ENCODE data around the gene ALDH8A1. TPM values are rescaled to one million over a fixed set of nuclear protein-coding genes. Genes with fewer than 3 reads are reported as not detected.

ALDH8A1 gene
- total RNA-seq, 6 experiments from 2014 or later, result not detected

DNA sequence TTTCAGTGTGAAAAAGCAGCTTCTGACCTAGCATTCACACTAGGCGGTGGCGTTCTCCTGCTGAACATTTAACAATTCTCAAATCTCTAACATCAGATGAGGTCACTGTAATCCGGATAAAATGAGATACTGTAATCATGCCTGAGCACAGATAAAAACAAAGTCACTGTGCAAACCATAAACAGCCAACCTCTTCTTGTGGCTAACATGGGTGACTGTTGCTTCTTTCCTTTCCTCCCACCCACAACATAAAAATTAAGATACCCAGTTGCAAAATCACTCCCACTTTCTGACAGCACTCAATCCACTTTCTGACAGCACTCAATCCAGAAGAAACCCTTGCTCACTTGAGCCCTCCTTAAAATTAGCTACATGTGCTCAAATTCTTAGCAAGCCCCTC lies 11.5 kb upstream of the ALDH8A1 start:
- Mint-ChIP-seq H3K4me1 (ENCODE audit: low read depth) (no peaks in the 10 kb centered on the region; the same call in 1 of the 2 replicates), H3K27me3 (ENCODE audit: insufficient read depth) (no peaks in the 10 kb centered on the region), H3K9me3 (no peaks in the 10 kb centered on the region), H3K36me3 (ENCODE audit: low read depth) (peaks cover 30% of the 10 kb centered on the region), H3K4me3 (no peak overlapping the region), H3K27ac (no peak overlapping the region)
- TF ChIP-seq, protein P1, sequence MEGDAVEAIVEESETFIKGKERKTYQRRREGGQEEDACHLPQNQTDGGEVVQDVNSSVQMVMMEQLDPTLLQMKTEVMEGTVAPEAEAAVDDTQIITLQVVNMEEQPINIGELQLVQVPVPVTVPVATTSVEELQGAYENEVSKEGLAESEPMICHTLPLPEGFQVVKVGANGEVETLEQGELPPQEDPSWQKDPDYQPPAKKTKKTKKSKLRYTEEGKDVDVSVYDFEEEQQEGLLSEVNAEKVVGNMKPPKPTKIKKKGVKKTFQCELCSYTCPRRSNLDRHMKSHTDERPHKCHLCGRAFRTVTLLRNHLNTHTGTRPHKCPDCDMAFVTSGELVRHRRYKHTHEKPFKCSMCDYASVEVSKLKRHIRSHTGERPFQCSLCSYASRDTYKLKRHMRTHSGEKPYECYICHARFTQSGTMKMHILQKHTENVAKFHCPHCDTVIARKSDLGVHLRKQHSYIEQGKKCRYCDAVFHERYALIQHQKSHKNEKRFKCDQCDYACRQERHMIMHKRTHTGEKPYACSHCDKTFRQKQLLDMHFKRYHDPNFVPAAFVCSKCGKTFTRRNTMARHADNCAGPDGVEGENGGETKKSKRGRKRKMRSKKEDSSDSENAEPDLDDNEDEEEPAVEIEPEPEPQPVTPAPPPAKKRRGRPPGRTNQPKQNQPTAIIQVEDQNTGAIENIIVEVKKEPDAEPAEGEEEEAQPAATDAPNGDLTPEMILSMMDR (IDR thresholded peaks at IDR 0.05), result no peak
- no peak for DNase-seq

DNA sequence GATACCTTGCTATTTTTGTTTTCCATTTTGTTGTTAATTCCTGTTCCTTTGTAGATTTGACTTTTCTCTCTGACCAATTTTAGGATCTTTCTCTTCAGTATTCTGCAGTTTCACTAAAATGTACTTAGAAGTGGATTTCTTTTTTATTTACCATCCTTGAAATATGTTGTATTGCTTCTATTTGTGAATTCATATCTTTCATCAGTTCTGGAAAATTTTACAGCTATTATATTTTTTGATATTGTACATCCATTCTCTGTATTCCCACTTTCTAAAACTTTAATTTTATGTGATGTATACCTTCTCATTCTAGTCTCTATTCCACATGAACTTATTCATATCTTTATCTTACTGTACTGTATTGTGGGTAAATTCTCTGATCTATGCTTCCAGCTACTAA lies 9.7 kb upstream of the ALDH8A1 start:
- Mint-ChIP-seq H3K27ac (no peak overlapping the region), H3K4me1 (ENCODE audit: low read depth) (no peaks in the 10 kb centered on the region; the same call in 1 of the 2 replicates), H3K36me3 (ENCODE audit: low read depth) (peaks cover 24% of the 10 kb centered on the region), H3K9me3 (no peaks in the 10 kb centered on the region), H3K4me3 (no peak overlapping the region), H3K27me3 (ENCODE audit: insufficient read depth) (no peaks in the 10 kb centered on the region)
- TF ChIP-seq, protein P1 (IDR thresholded peaks at IDR 0.05), result no peak
- DNase-seq, result no peak

DNA sequence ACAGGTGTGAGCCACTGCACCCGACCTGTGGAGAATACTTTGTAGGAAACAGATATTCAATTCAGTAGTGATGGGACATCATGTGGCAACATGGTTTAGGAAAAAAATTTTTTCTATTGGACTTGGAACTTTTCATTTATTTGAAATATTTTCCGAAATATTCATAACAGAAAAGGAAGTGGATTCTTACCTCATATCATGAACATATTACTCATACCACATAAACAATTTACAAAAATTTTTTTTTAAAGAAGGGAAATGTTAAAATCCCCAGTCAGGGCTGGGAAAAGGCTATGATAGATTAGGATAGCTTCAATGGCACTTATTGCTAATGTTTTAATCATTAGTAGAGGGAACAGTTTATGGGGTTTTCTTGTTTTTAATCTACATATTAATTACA lies 6.8 kb upstream of the ALDH8A1 start:
- no peak for DNase-seq
- Mint-ChIP-seq H3K36me3 (ENCODE audit: low read depth) (peaks cover 23% of the 10 kb centered on the region), H3K4me3 (no peak overlapping the region), H3K9me3 (no peaks in the 10 kb centered on the region), H3K4me1 (ENCODE audit: low read depth) (no peaks in the 10 kb centered on the region; the same call in 1 of the 2 replicates), H3K27ac (no peak overlapping the region), H3K27me3 (ENCODE audit: insufficient read depth) (peaks cover 3% of the 10 kb centered on the region)
- TF ChIP-seq, protein P1 (IDR thresholded peaks at IDR 0.05), result no peak

DNA sequence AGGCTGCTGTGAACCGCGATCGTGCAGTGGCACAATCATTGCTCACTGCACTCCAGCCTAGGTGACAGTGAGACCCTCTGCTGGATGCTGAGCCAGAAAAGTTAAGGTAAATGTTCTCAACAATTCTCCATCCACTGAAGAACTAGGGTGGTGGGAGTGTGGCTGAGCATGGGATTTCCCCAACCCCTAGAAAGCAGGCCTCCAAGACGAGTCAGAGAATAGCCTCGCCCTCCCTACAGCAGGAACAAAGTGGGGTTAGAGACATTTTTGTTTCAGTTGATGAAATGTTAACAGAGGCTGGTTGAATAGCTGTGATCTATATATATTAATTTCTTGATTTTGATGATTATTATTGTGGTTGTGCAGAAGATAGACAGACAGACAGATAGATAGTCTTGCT lies 6.1 kb upstream of the ALDH8A1 start:
- Mint-ChIP-seq H3K4me1 (ENCODE audit: low read depth) (no peaks in the 10 kb centered on the region; the same call in 1 of the 2 replicates), H3K27ac (no peak overlapping the region), H3K36me3 (ENCODE audit: low read depth) (peaks cover 16% of the 10 kb centered on the region), H3K9me3 (no peaks in the 10 kb centered on the region), H3K4me3 (no peak overlapping the region), H3K27me3 (ENCODE audit: insufficient read depth) (peaks cover 3% of the 10 kb centered on the region)
- TF ChIP-seq, protein P1 (IDR thresholded peaks at IDR 0.05), result no peak
- DNase-seq, result no peak

DNA sequence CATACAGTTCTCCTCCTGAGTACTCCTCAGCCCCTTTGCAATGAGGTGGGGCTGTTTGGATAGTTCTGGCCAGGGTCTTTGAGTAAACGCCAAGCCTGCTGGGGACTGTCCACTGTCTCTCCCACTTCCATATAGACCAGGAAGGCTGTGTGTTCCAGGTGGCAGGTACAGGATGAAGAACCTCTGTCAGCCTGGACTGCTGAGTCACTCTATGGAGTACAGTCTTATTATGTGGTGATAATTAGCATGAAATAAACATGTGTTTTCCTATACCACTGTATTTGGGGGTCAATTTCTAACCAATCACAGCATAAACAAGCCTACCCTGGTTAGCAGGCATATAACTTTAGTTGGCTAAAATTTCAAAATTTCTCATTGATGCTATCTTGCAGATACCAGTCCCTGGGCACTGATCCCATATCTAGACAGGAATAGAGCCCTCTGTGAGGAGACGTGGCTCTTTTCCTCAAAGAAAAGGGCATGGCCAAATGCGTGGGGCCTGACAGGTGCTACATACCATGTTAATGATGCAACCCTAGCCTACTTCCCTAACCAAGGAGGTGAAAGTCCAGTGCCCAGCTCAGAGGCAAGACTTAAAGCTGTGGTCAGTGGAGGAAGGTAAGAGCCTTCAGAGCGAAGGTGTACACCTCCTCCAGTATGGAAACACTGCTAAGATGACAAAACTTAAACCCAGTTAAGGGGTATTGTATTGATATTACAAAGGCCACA lies 4.5 kb upstream of the ALDH8A1 start:
- H3K27ac Mint-ChIP-seq, result no peak overlapping the region
- H3K9me3 Mint-ChIP-seq, result no peaks in the 10 kb centered on the region
- peaks cover 3% of the 10 kb centered on the region for H3K27me3 Mint-ChIP-seq (ENCODE audit: insufficient read depth)
- no peak for DNase-seq
- TF ChIP-seq, protein P1 (IDR thresholded peaks at IDR 0.05), result no peak
- H3K4me3 Mint-ChIP-seq, result no peak overlapping the region
- peaks cover 4% of the 10 kb centered on the region; the same call in 1 of the 2 replicates for H3K36me3 Mint-ChIP-seq (ENCODE audit: low read depth)
- H3K4me1 Mint-ChIP-seq (ENCODE audit: low read depth), result no peaks in the 10 kb centered on the region; the same call in 1 of the 2 replicates

Data from HFFc6 (cell line).